ENCODE results near the gene NAA16.
"Not testable (repeated sequence)": the region's sequence is repeated elsewhere in the genome, so short reads cannot be mapped to it uniquely, and the experiment has no call there.

NAA16 gene

DNA sequence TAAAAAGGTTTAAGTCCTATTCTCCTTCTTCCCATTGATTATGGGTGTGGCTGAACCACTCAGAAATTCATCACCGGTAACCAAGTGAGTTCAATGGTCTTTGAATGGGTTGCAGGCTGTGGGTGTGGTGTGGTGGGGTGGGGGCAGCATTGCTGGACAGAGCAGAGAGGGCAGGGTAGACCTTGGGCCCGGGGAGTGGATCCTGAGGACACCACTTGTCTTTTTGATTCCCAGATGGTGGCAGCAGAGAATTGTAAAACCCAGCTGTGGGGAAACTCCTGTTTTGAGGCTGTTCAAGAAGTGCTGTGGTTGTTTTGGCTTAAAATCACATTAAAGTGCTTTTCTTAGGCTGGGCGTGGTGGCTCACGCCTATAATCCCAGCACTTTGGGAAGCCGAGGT is 100.5 kb downstream of the NAA16 start:
- no peak for DNase-seq

DNA sequence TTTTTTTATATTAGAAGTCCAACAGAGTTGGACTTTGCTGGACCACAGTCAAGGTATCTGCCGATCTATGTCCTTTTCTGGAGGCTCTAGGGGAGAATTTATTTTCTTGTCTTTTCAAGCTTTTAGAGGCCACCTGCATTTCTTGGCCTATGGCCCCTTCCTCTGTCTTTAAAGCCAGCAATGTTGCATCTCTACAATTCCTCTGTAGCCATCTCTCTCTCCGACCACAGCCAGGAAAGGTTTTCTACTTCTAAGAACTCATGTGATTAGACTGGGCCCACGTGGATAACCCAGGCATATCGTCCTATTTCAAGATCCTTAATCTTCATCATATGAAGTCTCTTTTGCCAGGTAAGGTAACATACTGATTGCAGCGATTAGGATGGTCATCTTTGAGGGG is 102.8 kb downstream of the NAA16 start:
- DNase-seq: no peak

DNA sequence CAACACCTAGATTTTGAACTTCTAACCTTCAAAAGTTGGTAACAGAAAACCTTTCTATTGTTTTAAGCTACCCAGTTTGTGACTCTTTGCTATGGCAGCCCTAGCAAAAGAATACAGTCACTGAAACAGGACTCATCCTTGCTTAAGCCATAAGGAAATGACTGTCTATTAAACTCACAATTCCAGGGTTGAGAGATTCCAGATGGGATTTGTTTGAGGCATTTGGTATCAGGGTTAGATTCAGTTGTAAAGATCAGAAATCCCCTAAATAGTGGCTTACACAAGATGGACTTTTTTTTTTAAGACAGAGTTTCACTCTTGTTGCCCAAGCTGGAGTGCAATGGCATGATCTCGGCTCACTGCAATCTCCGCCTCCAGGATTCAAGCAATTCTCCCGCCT is 105.2 kb downstream of the NAA16 start:
- no peak for DNase-seq

DNA sequence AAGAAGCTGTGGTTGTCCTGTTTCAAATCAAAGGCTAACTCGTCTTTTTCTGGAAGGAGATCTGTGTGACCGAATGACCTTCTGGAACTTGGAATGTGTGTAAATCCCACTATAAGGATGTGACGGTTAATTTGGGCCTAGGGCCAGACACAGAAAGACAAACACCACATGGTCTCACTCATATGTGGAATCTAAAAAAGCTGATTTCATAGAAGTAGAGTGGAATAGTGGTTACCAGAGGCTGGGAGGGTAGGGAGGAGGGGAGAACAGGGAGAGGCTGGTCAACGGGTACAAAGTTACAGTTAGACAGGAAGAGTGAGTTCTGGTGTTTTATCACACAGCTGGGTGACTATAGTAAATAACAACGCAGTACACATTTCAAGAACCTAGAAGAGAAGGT is 107.0 kb downstream of the NAA16 start:
- no peak for DNase-seq

DNA sequence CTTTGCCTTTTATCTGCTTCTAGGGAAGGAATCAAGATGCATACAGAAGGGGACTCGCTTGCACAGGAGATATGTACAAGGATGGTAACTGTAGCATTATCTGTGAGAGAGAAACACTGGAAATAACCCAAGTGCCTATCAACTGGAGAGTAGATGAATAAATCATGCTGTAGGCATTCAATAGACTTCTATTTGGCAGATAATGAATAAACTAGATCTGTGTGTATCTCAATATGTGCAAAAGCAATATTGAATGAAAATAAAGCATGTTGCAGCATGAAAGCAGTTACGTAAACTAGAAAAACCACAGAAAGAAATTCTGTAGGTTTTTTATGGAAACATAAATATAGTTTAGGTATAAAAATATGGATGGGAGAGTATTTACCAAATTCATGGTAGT is 107.7 kb downstream of the NAA16 start:
- no peak for DNase-seq

DNA sequence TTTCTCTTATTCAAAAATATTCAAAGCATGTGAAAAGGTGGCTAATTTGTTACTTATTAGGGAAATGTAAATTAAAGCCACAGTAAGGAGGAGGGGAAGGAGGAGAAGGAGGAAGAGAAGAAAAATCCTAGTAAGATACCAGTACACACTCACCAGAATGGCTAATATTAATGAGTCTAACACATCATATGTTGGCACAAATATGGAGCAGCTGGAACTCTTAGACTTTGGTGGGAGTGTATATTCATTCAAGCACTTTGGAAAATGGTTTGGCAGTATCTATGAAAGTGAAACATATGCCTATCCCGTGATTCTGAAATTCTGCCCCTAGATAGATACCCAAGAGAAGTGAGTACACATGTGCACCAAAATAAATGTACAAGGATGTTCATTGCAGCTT is 108.1 kb downstream of the NAA16 start:
- DNase-seq: no peak

DNA sequence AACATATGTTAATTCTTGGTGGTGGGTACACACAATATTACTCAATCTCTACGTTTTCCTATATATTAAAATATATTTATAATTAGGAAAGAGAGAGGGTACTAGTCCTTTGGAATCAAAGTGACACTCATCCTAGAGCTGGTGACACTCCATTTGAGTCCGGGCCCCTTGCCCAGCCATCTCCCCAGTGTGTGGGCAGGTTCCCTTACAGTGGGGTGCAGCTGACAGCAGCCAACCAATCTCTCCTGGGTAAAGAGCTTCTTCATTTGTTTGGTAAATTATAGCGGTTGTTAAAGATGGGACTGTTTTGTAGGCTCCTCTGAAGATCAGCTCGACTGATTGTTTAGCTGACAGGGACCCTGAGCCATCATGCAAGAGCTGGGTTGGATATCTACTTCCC is 109.1 kb downstream of the NAA16 start:
- DNase-seq: no peak

DNA sequence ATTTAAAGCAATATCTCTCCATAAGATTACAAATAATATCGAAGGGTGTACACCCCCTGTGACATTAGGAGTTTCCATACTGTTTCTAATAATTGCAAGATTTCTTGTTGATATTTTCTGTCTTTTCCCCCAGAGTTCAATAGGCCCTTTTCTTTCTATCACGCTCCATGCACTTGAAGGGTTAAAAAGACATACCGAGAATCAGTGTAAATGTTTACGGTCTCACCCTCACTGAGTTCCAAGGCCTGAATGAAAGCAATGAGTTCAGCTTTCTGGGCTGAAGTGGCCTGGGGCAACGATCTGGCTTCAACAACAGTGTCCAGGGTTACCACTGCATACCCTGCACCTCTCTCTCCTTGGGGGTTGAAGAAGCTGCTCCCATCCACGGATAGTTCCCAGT is 110.3 kb downstream of the NAA16 start:
- not testable (repeated sequence) for DNase-seq

DNA sequence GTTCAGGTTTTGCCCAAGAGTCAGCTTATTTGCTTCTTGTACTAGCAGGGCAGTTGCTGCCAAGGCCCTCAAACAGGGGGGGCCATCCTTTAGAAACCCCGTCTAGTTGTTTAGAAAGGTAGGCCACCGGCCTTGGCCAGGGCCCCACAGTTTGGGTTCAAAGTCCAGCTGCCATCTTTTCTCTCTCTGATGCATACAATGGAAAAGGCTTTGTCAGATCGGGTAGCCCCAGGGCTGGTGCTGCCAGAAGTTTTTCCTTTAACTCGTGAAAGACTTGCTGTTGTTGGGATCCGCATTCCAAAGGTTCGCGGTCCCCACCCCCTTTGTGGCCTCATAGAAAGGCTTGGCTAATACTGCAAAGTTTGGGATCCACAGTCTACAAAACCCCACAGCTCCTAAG is 110.9 kb downstream of the NAA16 start:
- DNase-seq: not testable (repeated sequence)

DNA sequence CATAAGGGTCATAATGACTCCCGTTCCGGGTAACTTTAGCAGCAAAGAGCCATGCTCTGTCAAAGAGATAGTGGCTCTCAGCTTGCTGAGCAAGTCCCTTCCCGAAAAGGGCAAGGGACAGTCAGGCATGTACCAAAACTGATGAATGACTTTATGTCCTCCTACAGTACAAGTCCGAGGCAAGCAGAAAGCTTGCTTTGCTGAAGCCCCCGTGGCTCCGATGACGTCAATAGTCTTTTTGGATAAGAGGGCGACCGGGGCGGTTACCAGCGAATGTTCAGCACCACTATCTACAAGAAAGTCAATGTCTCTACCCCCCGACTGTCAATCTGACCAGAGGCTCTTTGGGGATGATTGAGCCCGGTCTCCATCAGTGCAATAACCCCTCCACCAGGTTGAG is 112.2 kb downstream of the NAA16 start:
- not testable (repeated sequence) for DNase-seq

DNA sequence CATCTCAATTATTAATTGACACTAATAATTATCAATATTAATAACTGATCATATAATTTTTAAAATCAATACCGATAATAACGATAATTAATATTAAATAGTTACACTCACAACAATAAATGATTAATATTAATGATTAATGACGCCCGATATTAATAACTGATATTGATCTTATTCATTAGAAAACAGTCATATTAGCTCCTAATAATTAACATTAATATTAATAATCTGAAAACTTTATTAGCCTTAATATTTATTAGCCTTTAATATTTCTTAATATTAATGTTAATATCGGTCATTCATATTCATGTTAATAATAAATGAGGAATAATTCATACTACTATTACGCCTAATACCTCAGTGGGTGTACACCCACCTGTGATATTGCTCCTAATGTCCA is 113.6 kb downstream of the NAA16 start:
- not testable (repeated sequence) for DNase-seq

DNA sequence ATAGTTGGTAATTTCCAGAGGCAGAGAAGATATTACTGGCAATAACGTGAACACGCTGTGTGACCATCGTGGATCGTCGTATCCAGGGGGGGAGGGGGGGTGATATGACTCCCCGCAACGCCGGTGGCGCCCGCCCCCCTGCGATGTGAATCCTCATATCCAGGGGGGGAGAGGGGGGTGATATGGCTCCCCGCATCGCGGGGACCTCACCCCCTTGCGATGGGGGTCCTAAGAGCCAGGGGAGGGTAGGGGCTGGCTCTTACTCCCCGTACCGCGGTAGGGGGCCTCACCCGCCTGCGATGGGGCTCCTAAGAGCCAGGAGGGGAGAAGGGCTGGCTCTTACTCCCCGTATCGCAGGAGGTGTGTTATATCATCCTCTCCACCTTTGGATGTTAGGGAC is 115.0 kb downstream of the NAA16 start:
- DNase-seq: no peak
